Mesothelial cell of epicardium (in vitro differentiated cells): ENCODE results near the gene TIE1. TPM values are rescaled to one million over a fixed set of nuclear protein-coding genes. Genes with fewer than 3 reads are reported as not detected.

Experiments used
- DNase-seq, 2 experiments: peaks; one replicate each; pipeline ENCODE4 v3.0.0; 2021; ENCODE audit warnings: low spot score in 2 of 2; ENCODE audit not compliant: unreplicated experiment in 2 of 2
- H3K27ac Mint-ChIP-seq: 2 replicates; pipeline ENCODE4 v1.8.0; 2021; ENCODE audit warnings: mixed read lengths
- H3K27me3 Mint-ChIP-seq: 2 replicates; pipeline ENCODE4 v1.8.0; 2021; ENCODE audit warnings: low read depth, mixed read lengths
- H3K36me3 Mint-ChIP-seq: 2 replicates; pipeline ENCODE4 v1.8.0; 2021; ENCODE audit warnings: mixed read lengths
- H3K4me1 Mint-ChIP-seq: 2 replicates; pipeline ENCODE4 v1.8.0; 2021; ENCODE audit warnings: mixed read lengths
- H3K4me3 Mint-ChIP-seq: 2 replicates; pipeline ENCODE4 v1.8.0; 2021; ENCODE audit warnings: mild to moderate bottlenecking, moderate library complexity, mixed read lengths
- H3K9me3 Mint-ChIP-seq: 2 replicates; pipeline ENCODE4 v1.8.0; 2021; ENCODE audit warnings: mixed read lengths
- total RNA-seq: library from RNA; stranded (reverse); gene quantifications from 3 replicates; pipeline ENCODE4 v1.2.1, GENCODE V29; 2021
- TF ChIP-seq, protein P1 (sequence below): fragments of 200-600 bp; sonication (generic); IDR thresholded peaks from one replicate; pipeline ENCODE4 v1.5.0; 2021; ENCODE audit warnings: antibody characterized with exemption; ENCODE audit not compliant: unreplicated experiment

The TIE1 gene
- total RNA-seq, 1 donor from 2014 or later = 1.3 TPM

DNA sequence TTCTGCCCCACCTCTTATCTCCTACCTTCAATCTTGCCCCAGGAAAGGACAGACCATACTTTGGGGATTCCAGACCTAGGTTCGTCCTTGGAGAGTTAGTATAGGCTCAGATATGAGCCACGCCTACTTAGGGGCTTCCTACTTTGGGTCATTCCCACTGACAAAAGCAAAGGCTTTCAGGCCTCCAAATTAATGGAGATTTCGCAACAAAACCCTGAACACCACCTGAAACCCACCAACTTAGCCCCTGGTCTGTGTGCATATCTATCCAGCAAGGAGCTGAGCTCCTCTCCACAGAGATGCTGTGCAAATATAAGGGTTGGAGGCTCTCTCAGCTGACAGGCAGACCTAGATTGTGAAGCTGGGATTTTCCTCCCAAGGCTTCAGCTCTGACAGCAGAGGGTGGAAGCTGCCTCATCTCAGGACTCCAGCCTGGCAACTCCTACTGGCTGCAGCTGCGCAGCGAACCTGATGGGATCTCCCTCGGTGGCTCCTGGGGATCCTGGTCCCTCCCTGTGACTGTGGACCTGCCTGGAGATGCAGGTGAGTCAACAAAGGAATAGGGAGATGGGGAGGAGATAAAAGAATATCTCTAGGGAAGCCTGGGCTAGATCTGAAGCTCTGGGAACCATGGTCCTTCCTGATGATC, 38.9 kb downstream of the TIE1 start:
- H3K27me3 Mint-ChIP-seq = peaks cover 3% of the 10 kb centered on the region
- no peaks in the 10 kb centered on the region for H3K9me3 Mint-ChIP-seq
- no peaks in the 10 kb centered on the region for H3K4me1 Mint-ChIP-seq
- H3K36me3 Mint-ChIP-seq = no peaks in the 10 kb centered on the region
- TF ChIP-seq, protein P1, sequence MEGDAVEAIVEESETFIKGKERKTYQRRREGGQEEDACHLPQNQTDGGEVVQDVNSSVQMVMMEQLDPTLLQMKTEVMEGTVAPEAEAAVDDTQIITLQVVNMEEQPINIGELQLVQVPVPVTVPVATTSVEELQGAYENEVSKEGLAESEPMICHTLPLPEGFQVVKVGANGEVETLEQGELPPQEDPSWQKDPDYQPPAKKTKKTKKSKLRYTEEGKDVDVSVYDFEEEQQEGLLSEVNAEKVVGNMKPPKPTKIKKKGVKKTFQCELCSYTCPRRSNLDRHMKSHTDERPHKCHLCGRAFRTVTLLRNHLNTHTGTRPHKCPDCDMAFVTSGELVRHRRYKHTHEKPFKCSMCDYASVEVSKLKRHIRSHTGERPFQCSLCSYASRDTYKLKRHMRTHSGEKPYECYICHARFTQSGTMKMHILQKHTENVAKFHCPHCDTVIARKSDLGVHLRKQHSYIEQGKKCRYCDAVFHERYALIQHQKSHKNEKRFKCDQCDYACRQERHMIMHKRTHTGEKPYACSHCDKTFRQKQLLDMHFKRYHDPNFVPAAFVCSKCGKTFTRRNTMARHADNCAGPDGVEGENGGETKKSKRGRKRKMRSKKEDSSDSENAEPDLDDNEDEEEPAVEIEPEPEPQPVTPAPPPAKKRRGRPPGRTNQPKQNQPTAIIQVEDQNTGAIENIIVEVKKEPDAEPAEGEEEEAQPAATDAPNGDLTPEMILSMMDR = no peak
- H3K27ac Mint-ChIP-seq = no peak overlapping the region
- DNase-seq = no peak
- H3K4me3 Mint-ChIP-seq = no peak overlapping the region

DNA sequence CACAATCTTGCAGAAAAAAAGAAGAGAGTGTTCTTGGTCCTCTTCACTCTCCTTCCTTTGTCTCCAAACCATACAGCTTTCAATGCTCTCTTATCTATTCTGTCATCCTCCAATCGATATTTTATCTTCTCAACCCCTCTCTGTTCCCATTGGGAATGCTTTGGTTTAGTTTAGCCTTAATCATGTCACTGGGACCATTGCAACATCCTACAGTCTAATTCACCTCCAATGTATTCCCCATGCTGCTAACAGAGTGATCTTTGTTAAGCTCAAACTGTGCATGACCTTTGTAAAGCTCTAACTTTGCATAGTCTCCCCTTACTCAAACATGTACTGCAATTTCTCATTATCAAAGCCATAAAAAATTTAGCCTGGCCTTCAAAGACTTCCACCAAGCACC, 39.8 kb downstream of the TIE1 start:
- no peaks in the 10 kb centered on the region for H3K9me3 Mint-ChIP-seq
- TF ChIP-seq, protein P1 = no peak
- H3K4me1 Mint-ChIP-seq = no peaks in the 10 kb centered on the region
- H3K27me3 Mint-ChIP-seq = peaks cover 3% of the 10 kb centered on the region
- H3K36me3 Mint-ChIP-seq = no peaks in the 10 kb centered on the region
- no peak overlapping the region for H3K4me3 Mint-ChIP-seq
- no peak overlapping the region for H3K27ac Mint-ChIP-seq
- no peak for DNase-seq

- TF ChIP-seq, protein P1 = no peak
- H3K9me3 Mint-ChIP-seq = no peaks in the 10 kb centered on the region
- no peak overlapping the region for H3K4me3 Mint-ChIP-seq
- peaks cover 3% of the 10 kb centered on the region for H3K27me3 Mint-ChIP-seq
- H3K27ac Mint-ChIP-seq = no peak overlapping the region
- H3K36me3 Mint-ChIP-seq = no peaks in the 10 kb centered on the region
- no peak for DNase-seq
- H3K4me1 Mint-ChIP-seq = peaks cover 6% of the 10 kb centered on the region
Measured at GRCh38 chr1:43344267-43344850, 43.6 kb downstream of the TIE1 start.

DNA sequence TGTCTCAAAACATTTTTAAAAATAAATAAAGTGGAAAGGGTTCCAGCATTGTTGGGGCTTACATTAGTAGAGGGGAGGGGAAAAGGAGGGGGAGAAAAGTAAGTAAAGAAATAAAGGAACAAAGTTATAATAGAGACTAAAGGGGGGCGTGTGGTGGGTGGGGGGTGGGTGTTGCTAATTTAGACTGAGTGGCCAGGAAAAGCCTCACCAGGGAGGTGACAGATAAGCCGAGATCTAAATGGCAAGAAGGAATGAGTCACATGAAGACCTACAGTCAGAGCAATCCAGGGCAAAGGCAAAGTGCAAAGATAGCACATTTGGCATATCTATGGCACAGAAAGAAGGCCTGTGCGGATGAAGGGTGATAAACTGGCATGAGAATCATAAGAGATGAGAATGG, 44.3 kb downstream of the TIE1 start:
- Mint-ChIP-seq H3K4me3 (no peak overlapping the region), H3K36me3 (no peaks in the 10 kb centered on the region), H3K27ac (no peak overlapping the region), H3K9me3 (no peaks in the 10 kb centered on the region), H3K27me3 (peaks cover 3% of the 10 kb centered on the region), H3K4me1 (peaks cover 13% of the 10 kb centered on the region)
- TF ChIP-seq, protein P1 = no peak
- no peak for DNase-seq

DNA sequence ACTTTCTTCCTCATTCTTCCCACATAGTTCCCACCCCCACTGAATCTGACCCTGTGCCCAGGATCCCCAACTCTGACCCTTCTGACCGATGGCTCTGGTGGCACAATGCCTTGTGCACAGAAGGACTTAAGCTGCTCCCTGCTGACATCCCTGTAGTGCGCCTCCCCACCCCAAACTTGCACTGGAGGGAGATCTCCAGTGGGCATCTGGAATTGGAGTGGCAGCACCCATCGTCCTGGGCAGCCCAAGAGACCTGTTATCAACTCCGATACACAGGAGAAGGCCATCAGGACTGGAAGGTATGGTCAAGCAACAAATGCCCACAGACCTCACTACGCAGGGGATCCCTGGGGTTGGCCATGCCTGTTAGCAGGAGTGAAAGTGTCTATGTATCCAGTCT, 45.9 kb downstream of the TIE1 start:
- TF ChIP-seq, protein P1 = no peak
- Mint-ChIP-seq H3K4me3 (no peak overlapping the region), H3K36me3 (no peaks in the 10 kb centered on the region), H3K4me1 (peaks cover 13% of the 10 kb centered on the region), H3K9me3 (no peaks in the 10 kb centered on the region), H3K27me3 (peaks cover 3% of the 10 kb centered on the region), H3K27ac (no peak overlapping the region)
- no peak for DNase-seq
